ENCODE measurements around the gene INTS2. TPM values are rescaled to one million over a fixed set of nuclear protein-coding genes. Genes with fewer than 3 reads are reported as not detected.
A peak's percentile ranks its signal among the peaks of the same experiment; 100 is the strongest.
"Not testable (repeated sequence)": the region's sequence is repeated elsewhere in the genome, so short reads cannot be mapped to it uniquely, and the experiment has no call there.

The INTS2 gene
- polyA plus RNA-seq, 1 donor from 2014 or later, result 23.7 TPM

DNA sequence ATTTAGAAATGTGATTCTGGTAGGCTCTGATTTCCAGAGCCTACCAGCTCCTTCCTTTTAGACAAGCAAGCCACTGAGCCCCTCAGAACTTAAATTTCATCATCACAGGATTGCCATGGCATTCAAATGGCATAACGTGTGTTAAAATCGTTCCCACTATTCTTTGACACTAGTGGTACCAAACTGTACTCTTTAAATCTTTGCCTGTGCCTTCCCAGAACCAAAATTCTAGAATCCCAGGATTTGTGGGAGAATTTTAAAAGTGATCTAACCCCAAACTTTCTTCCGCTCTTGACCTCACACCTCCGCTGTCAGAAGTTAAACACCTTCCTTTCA is 287 bp upstream of the INTS2 start:
- Histone ChIP-seq H3K4me3 (ENCODE audit: low read length) (peak overlapping the region; percentile 76), H3K9me2 (ENCODE audit: insufficient read depth, low read length) (no peaks in the 10 kb centered on the region), H3K9ac (ENCODE audit: low read length) (peak overlapping the region; percentile 85), H2AFZ (ENCODE audit: low read depth, low read length) (peak overlapping the region; percentile 65), H3K27me3 (ENCODE audit: insufficient read depth, low read depth, low read length) (no peaks in the 10 kb centered on the region), H3K4me2 (ENCODE audit: low read length) (peak overlapping the region; percentile 60), H3K79me2 (replicated peaks; ENCODE audit: insufficient read depth, low read length) (no peaks in the 10 kb centered on the region), H4K20me1 (ENCODE audit: insufficient read depth) (no peaks in the 10 kb centered on the region), H3K27ac (ENCODE audit: low read length) (no peak overlapping the region), H3K36me3 (ENCODE audit: insufficient read depth, low read length) (no peaks in the 10 kb centered on the region), H3K9me3 (ENCODE audit: low read length) (no peaks in the 10 kb centered on the region), H3F3A (ENCODE audit: insufficient read depth, low read length, poor library complexity, severe bottlenecking) (no peaks in the 10 kb centered on the region)
- TF ChIP-seq POLR2AphosphoS5 (IDR thresholded peaks at IDR 0.05) (no peak), TAF1 (IDR thresholded peaks at IDR 0.05; ENCODE audit: low read depth) (no peak), SMC3 (conservative IDR thresholded peaks at IDR 0.05; ENCODE audit: poor library complexity) (no peak), EP300 (conservative IDR thresholded peaks at IDR 0.05; ENCODE audit: poor library complexity, severe bottlenecking) (no peak), EZH2 (IDR thresholded peaks at IDR 0.05; ENCODE audit: borderline replicate concordance, insufficient read depth, low read length, poor library complexity, severe bottlenecking) (no peak)

DNA sequence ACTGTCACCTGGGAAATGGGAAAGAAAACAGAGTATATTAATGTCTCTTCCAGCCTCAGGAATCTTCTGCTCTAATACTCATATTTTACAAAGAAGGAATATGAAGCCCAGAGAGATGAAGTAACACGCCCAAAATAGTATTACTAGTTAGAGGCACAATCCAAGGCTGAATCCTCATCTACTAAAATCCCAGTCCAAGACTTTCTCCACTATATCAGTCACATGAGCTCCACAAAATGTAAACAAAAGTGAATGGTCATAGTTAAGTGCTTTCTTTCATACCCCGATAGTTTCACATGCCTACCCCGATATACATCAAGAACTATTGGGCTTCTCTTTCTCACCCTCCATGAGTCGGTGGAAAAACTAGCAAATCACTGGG is 965 bp downstream of the INTS2 start:
- TF ChIP-seq POLR2AphosphoS5 (IDR thresholded peaks at IDR 0.05) (no peak), RAD21 (conservative IDR thresholded peaks at IDR 0.05) (no peak), MXI1 (conservative IDR thresholded peaks at IDR 0.05; ENCODE audit: poor library complexity, severe bottlenecking) (no peak), EP300 (conservative IDR thresholded peaks at IDR 0.05; ENCODE audit: poor library complexity, severe bottlenecking) (no peak), SMC3 (conservative IDR thresholded peaks at IDR 0.05; ENCODE audit: poor library complexity) (no peak), EZH2 (IDR thresholded peaks at IDR 0.05; ENCODE audit: borderline replicate concordance, insufficient read depth, low read length, poor library complexity, severe bottlenecking) (no peak), TAF1 (IDR thresholded peaks at IDR 0.05; ENCODE audit: low read depth) (no peak)
- TF ChIP-seq, protein P1, sequence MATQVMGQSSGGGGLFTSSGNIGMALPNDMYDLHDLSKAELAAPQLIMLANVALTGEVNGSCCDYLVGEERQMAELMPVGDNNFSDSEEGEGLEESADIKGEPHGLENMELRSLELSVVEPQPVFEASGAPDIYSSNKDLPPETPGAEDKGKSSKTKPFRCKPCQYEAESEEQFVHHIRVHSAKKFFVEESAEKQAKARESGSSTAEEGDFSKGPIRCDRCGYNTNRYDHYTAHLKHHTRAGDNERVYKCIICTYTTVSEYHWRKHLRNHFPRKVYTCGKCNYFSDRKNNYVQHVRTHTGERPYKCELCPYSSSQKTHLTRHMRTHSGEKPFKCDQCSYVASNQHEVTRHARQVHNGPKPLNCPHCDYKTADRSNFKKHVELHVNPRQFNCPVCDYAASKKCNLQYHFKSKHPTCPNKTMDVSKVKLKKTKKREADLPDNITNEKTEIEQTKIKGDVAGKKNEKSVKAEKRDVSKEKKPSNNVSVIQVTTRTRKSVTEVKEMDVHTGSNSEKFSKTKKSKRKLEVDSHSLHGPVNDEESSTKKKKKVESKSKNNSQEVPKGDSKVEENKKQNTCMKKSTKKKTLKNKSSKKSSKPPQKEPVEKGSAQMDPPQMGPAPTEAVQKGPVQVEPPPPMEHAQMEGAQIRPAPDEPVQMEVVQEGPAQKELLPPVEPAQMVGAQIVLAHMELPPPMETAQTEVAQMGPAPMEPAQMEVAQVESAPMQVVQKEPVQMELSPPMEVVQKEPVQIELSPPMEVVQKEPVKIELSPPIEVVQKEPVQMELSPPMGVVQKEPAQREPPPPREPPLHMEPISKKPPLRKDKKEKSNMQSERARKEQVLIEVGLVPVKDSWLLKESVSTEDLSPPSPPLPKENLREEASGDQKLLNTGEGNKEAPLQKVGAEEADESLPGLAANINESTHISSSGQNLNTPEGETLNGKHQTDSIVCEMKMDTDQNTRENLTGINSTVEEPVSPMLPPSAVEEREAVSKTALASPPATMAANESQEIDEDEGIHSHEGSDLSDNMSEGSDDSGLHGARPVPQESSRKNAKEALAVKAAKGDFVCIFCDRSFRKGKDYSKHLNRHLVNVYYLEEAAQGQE (IDR thresholded peaks at IDR 0.05; ENCODE audit: borderline replicate concordance), result no peak
- TF ChIP-seq, protein P2, sequence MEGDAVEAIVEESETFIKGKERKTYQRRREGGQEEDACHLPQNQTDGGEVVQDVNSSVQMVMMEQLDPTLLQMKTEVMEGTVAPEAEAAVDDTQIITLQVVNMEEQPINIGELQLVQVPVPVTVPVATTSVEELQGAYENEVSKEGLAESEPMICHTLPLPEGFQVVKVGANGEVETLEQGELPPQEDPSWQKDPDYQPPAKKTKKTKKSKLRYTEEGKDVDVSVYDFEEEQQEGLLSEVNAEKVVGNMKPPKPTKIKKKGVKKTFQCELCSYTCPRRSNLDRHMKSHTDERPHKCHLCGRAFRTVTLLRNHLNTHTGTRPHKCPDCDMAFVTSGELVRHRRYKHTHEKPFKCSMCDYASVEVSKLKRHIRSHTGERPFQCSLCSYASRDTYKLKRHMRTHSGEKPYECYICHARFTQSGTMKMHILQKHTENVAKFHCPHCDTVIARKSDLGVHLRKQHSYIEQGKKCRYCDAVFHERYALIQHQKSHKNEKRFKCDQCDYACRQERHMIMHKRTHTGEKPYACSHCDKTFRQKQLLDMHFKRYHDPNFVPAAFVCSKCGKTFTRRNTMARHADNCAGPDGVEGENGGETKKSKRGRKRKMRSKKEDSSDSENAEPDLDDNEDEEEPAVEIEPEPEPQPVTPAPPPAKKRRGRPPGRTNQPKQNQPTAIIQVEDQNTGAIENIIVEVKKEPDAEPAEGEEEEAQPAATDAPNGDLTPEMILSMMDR (IDR thresholded peaks at IDR 0.05; ENCODE audit: poor library complexity, severe bottlenecking), result no peak
- no peaks in the 10 kb centered on the region for H3K9me2 ChIP-seq (ENCODE audit: insufficient read depth, low read length)

GRCh38 chr17:61915162-61915561 is 12.6 kb downstream of the INTS2 start:
- not testable (repeated sequence) for H3F3A ChIP-seq (ENCODE audit: insufficient read depth, low read length, poor library complexity, severe bottlenecking); H3K4me2 ChIP-seq (ENCODE audit: low read length); H4K20me1 ChIP-seq (ENCODE audit: insufficient read depth); H3K27ac ChIP-seq (ENCODE audit: low read length); H3K9ac ChIP-seq (ENCODE audit: low read length); H3K79me2 ChIP-seq (replicated peaks; ENCODE audit: insufficient read depth, low read length); H3K9me3 ChIP-seq (ENCODE audit: low read length); H3K4me3 ChIP-seq (ENCODE audit: low read length); H3K36me3 ChIP-seq (ENCODE audit: insufficient read depth, low read length); H3K27me3 ChIP-seq (ENCODE audit: insufficient read depth, low read depth, low read length); H2AFZ ChIP-seq (ENCODE audit: low read depth, low read length); H3K9me2 ChIP-seq (ENCODE audit: insufficient read depth, low read length)

More for the DNA sequence above, 965 bp downstream of the INTS2 start:
- Histone ChIP-seq H3F3A (ENCODE audit: insufficient read depth, low read length, poor library complexity, severe bottlenecking) (no peaks in the 10 kb centered on the region), H3K36me3 (ENCODE audit: insufficient read depth, low read length) (no peaks in the 10 kb centered on the region), H3K9ac (ENCODE audit: low read length) (peak overlapping the region; percentile 85), H3K9me3 (ENCODE audit: low read length) (no peaks in the 10 kb centered on the region), H3K79me2 (replicated peaks; ENCODE audit: insufficient read depth, low read length) (no peaks in the 10 kb centered on the region), H3K27me3 (ENCODE audit: insufficient read depth, low read depth, low read length) (no peaks in the 10 kb centered on the region), H2AFZ (ENCODE audit: low read depth, low read length) (peak overlapping the region; percentile 92), H4K20me1 (ENCODE audit: insufficient read depth) (no peaks in the 10 kb centered on the region), H3K27ac (ENCODE audit: low read length) (peak overlapping the region; percentile 79), H3K4me2 (ENCODE audit: low read length) (peak overlapping the region; percentile 78), H3K4me3 (ENCODE audit: low read length) (peak overlapping the region; percentile 76)
